IMR-90 (cell line): Measurements from ENCODE around the gene SLC40A1. TPM values are rescaled to one million over a fixed set of nuclear protein-coding genes. Genes with fewer than 3 reads are reported as not detected.

Experiments
- ATAC-seq: fragments of 200-7000 bp; cut with Tn5 transposase; 2 replicates; pipeline ENCODE4 v1.9.1; 2020; ENCODE audit warnings: low read depth, mild to moderate bottlenecking, moderate library complexity
- BruUV-seq: library from RNA; stranded (reverse); fragments of 400-500 nt; replicated peaks from 2 replicates; lab custom pipeline; 2021; lab: Mats Ljungman, UMichigan
- CTCF ChIA-PET: fragments of 300-600 bp; formaldehyde crosslinking; extraction: SDS; loops from one replicate; lab custom pipeline; 2021; ENCODE audit warnings: antibody characterized with exemption; lab: Yijun Ruan, JAX
- POLR2A ChIA-PET: fragments of 300-600 bp; sonication (Branson Sonifier 250); formaldehyde crosslinking; loops from one replicate; lab custom pipeline; 2022; ENCODE audit warnings: antibody characterized with exemption; ENCODE audit not compliant: unreplicated experiment; lab: Charles Lee
- DNase-seq: peaks from one replicate; pipeline ENCODE4 v3.0.0; 2013
- H2AFZ ChIP-seq: replicated peaks from 2 replicates; pipeline ENCODE3; 2013; ENCODE audit warnings: low read length, mild to moderate bottlenecking; ENCODE audit not compliant: poor library complexity
- H2AK5ac ChIP-seq: 2 replicates; pipeline ENCODE4 v1.6.1; 2013; ENCODE audit warnings: low read depth, low read length, inconsistent platforms
- H2AK9ac ChIP-seq: replicated peaks from 2 replicates; pipeline ENCODE3; 2013; ENCODE audit warnings: mild to moderate bottlenecking, low read depth, low read length, moderate library complexity; ENCODE audit not compliant: poor library complexity
- H2BK120ac ChIP-seq: 2 replicates; pipeline ENCODE4 v1.6.1; 2013; ENCODE audit warnings: low read depth, low read length, inconsistent platforms
- H2BK15ac ChIP-seq: 3 replicates; pipeline ENCODE4 v1.6.1; 2013; ENCODE audit warnings: low read depth, low read length, inconsistent platforms
- H2BK20ac ChIP-seq: 2 replicates; pipeline ENCODE4 v1.6.1; 2013; ENCODE audit warnings: low read depth, mild to moderate bottlenecking, inconsistent platforms, low read length, moderate library complexity
- H2BK5ac ChIP-seq: 2 replicates; pipeline ENCODE4 v1.6.1; 2013; ENCODE audit warnings: mild to moderate bottlenecking, low read depth, low read length, inconsistent platforms; ENCODE audit not compliant: poor library complexity, severe bottlenecking
- H3K14ac ChIP-seq: replicated peaks from 2 replicates; pipeline ENCODE4 v1.6.1; 2013; ENCODE audit warnings: low read depth, low read length, inconsistent platforms
- H3K18ac ChIP-seq: 2 replicates; pipeline ENCODE4 v1.6.1; 2013; ENCODE audit warnings: low read depth, low read length, control low read depth
- H3K23ac ChIP-seq: 2 replicates; pipeline ENCODE4 v1.6.1; 2013; ENCODE audit warnings: low read depth, low read length, inconsistent platforms
- H3K27ac ChIP-seq: 2 replicates; pipeline ENCODE4 v1.5.1; 2013; ENCODE audit warnings: mild to moderate bottlenecking, control low read depth, low read length; ENCODE audit not compliant: insufficient read depth
- H3K27me3 ChIP-seq: 2 replicates; pipeline ENCODE4 v1.6.1; 2013; ENCODE audit warnings: low read length; ENCODE audit not compliant: control insufficient read depth, insufficient read depth
- H3K36me3 ChIP-seq: 2 replicates; pipeline ENCODE4 v1.6.1; 2013; ENCODE audit warnings: low read length, mixed read lengths; ENCODE audit not compliant: control insufficient read depth, insufficient read depth
- H3K4ac ChIP-seq: 2 replicates; pipeline ENCODE4 v1.6.1; 2013; ENCODE audit warnings: low read depth, low read length, inconsistent platforms
- H3K4me1 ChIP-seq: 2 replicates; pipeline ENCODE4 v1.6.1; 2013; ENCODE audit warnings: low read length, mixed read lengths; ENCODE audit not compliant: control insufficient read depth, insufficient read depth
- H3K4me2 ChIP-seq: 2 replicates; pipeline ENCODE4 v1.6.1; 2013; ENCODE audit warnings: low read depth, mild to moderate bottlenecking, control low read depth, low read length, moderate library complexity
- H3K4me3 ChIP-seq: 2 replicates; pipeline ENCODE4 v1.5.1; 2013; ENCODE audit warnings: low read depth, mild to moderate bottlenecking, control low read depth, low read length, moderate library complexity; ENCODE audit not compliant: insufficient read depth
- H3K56ac ChIP-seq: 2 replicates; pipeline ENCODE4 v1.6.1; 2013; ENCODE audit warnings: low read length, inconsistent platforms; ENCODE audit not compliant: insufficient read depth; ENCODE audit errors: extremely low read depth
- H3K79me1 ChIP-seq, 2 experiments: 2 replicates each; pipeline ENCODE4 v1.6.1; 2013; ENCODE audit warnings: low read length in 2 of 2, inconsistent platforms in 1 of 2, low read depth in 1 of 2
- H3K9ac ChIP-seq: 2 replicates; pipeline ENCODE4 v1.6.1; 2013; ENCODE audit warnings: low read depth, low read length, control low read depth
- H3K9me1 ChIP-seq: 2 replicates; pipeline ENCODE4 v1.6.1; 2013; ENCODE audit warnings: low read length, inconsistent platforms; ENCODE audit not compliant: insufficient read depth
- H3K9me3 ChIP-seq: 2 replicates; pipeline ENCODE4 v1.6.1; 2013; ENCODE audit warnings: low read length; ENCODE audit not compliant: control insufficient read depth, insufficient read depth
- H4K20me1 ChIP-seq: 2 replicates; pipeline ENCODE4 v1.6.1; 2013; ENCODE audit warnings: low read length, inconsistent platforms; ENCODE audit not compliant: insufficient read depth
- H4K5ac ChIP-seq: 2 replicates; pipeline ENCODE4 v1.6.1; 2013; ENCODE audit warnings: mild to moderate bottlenecking, low read depth, low read length, control low read depth
- H4K8ac ChIP-seq, 2 experiments: 2 replicates each; pipeline ENCODE4 v1.6.1; 2013; ENCODE audit warnings: low read depth in 2 of 2, low read length in 2 of 2, control low read depth in 1 of 2, inconsistent platforms in 1 of 2
- H4K91ac ChIP-seq: 2 replicates; pipeline ENCODE4 v1.6.1; 2013; ENCODE audit warnings: low read depth, low read length, inconsistent platforms; ENCODE audit not compliant: insufficient read depth
- CHD1 ChIP-seq: IDR thresholded peaks from 2 replicates; pipeline ENCODE4 v1.6.1; 2012; ENCODE audit warnings: low read depth, low read length, improper control_type of control experiment
- FOS ChIP-seq: fragments of 150-350 bp; IDR thresholded peaks from 2 replicates; pipeline ENCODE4 v1.6.1; 2016; ENCODE audit warnings: low read depth, low read length
- NFE2L2 ChIP-seq: fragments of 150-350 bp; IDR thresholded peaks from 2 replicates; pipeline ENCODE4 v1.6.1; 2016; ENCODE audit warnings: low read depth, mild to moderate bottlenecking, low read length
- RAD21 ChIP-seq: IDR thresholded peaks from 2 replicates; pipeline ENCODE4 v1.6.1; 2012; ENCODE audit warnings: low read length, improper control_type of control experiment
- RFX5 ChIP-seq: IDR thresholded peaks from 2 replicates; pipeline ENCODE4 v1.8.0; 2012; ENCODE audit warnings: low read depth, mild to moderate bottlenecking, low read length, moderate library complexity
- WGBS, 2 experiments: methylation state at CpG; one replicate each; pipeline versions ENCODE4 v1.1.5 to v1.1.7; 2013; ENCODE audit warnings: missing lambda C conversion rate in 2 of 2; ENCODE audit not compliant: insufficient read length in 1 of 2; ENCODE audit errors: extremely low coverage in 2 of 2; 5-methylcytosine and 5-hydroxymethylcytosine counted together
- dilution Hi-C: fragments of 300-500 bp; cut with HindIII; formaldehyde crosslinking; loops from one replicate; pipeline ENCODE4 v1.14.3; 2018; ENCODE audit warnings: low sequenced_read_pairs; ENCODE audit not compliant: unreplicated experiment
- in situ Hi-C: fragments of 300-500 bp; cut with MboI; formaldehyde crosslinking; loops from 3 replicates; pipeline ENCODE4 v1.14.3; 2019; ENCODE audit warnings: low sequenced_read_pairs, inconsistent platforms, mixed read lengths
- intact Hi-C: fragments of 100-400 bp; cut with micrococcal nuclease; formaldehyde crosslinking; loops from 2 replicates; pipeline ENCODE4 v1.10.0; 2022
- polyA plus RNA-seq, 3 experiments: library from polyadenylated mRNA; depleted of rRNA; stranded (reverse); fragments of >200 nt; gene quantifications; 2 replicates each; pipeline ENCODE4 v1.2.3, GENCODE V29; 2012; ENCODE audit warnings: low replicate concordance in 1 of 3
- total RNA-seq: library from RNA; depleted of rRNA; stranded (reverse); fragments of >200 nt; gene quantifications from 2 replicates; pipeline ENCODE4 v1.2.3, GENCODE V29; 2012

The SLC40A1 gene
- total and polyA plus RNA-seq, 2 of the 4 experiments (the other 2 are of a cell fraction), result 1.5 to 5.0 TPM

DNA sequence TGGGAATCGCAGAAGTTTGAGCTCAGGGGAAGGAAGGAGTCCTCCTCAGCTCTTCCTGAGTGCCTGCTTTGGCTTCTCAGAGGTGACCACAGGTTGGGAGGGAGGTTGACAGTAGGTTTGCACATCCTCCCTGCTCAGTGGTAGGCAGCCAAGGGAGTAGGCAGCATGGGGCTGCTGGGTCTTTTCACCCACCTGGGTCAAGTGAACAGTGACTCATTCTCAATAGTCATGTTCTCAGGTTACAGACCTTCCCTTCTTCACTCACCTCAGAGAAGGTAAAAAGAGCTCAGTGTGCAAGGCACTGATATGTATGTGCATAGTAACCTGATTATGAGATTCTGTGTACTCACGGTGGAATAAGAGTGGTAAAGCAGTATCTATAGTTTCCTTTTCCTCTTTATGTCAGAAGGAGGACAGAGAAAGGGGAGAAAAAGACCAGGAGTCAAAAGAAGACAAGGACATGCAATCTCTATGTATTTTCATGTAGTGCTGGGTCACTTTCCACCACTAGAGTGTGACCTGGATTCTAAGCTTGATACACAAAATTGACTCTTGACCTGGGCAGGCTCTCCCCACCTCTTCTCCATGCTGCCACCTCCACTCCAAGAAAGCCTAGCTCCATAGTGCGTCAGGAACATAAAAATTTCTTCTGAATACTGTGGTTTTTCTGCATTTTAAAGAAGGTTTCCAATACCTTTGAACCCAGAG, 44.2 kb upstream of the SLC40A1 start (continued):
- no peak for TF ChIP-seq RFX5

GRCh38 chr2:189623049-189623448, 42.5 kb upstream of the SLC40A1 start:
- no peaks in the 10 kb centered on the region for H3K27me3 ChIP-seq
- WGBS, 2 experiments, result no CpG with 5 or more reads among the region's 1 CpG

More at GRCh38 chr2:189623049-189623448, 42.5 kb upstream of the SLC40A1 start:
- Histone ChIP-seq H3K27ac (no peak overlapping the region), H4K8ac (no peak overlapping the region), H2BK15ac (no peak overlapping the region), H3K14ac (no peak overlapping the region), H3K56ac (no peak overlapping the region), H3K18ac (no peak overlapping the region), H3K4me3 (no peak overlapping the region), H3K79me1 (no peaks in the 10 kb centered on the region), H2BK5ac (no peak overlapping the region), H4K20me1 (no peaks in the 10 kb centered on the region), H2AK5ac (no peak overlapping the region), H4K91ac (no peak overlapping the region), H2AK9ac (no peak overlapping the region), H3K9me1 (no peaks in the 10 kb centered on the region), H3K23ac (no peak overlapping the region), H3K4me1 (no peaks in the 10 kb centered on the region), H2AFZ (no peak overlapping the region), H2BK20ac (no peak overlapping the region), H3K4ac (no peak overlapping the region), H3K36me3 (no peaks in the 10 kb centered on the region), H3K9me3 (no peaks in the 10 kb centered on the region), H4K5ac (no peak overlapping the region), H2BK120ac (no peak overlapping the region), H3K4me2 (no peak overlapping the region), H3K9ac (no peak overlapping the region)
- ATAC-seq, result no peak
- no TSS peak for BruUV-seq
- TF ChIP-seq RAD21 (no peak), NFE2L2 (no peak), CHD1 (no peak), FOS (no peak)
- CTCF ChIA-PET, result no interaction called here
- intact Hi-C loops, result no loop called here
- in situ Hi-C loops, result no loop called here
- dilution Hi-C loops, result no loop called here
- DNase-seq, result no peak
- POLR2A ChIA-PET, result interaction anchor here (1.1 kb wide), 1 partner anchor 10 kb away, joined by 3 read pairs; no protein-coding TSS in a partner anchor
